Stomach (tissue), 4 donors: Measurements from ENCODE around the gene SEPTIN11.

Experiments
- POLR2AphosphoS5 ChIP-seq, 3 donors: sonication (generic); formaldehyde crosslinking; IDR thresholded peaks; one replicate each; pipeline ENCODE4 v1.6.1; 2016; ENCODE audit warnings: antibody characterized with exemption in 3 of 3
- TF ChIP-seq, protein P1 (sequence below), 7 experiments: fragments of 450-650 bp in 4 of 7; fragments of 200-600 bp in 3 of 7; sonication (generic) in 3 of 7; IDR thresholded peaks; one replicate each; pipeline ENCODE4 v1.5.1; 2016 to 2019; ENCODE audit warnings: antibody characterized with exemption in 7 of 7, control low read depth in 2 of 7, mild to moderate bottlenecking in 1 of 7

- no peak for TF ChIP-seq POLR2AphosphoS5 (IDR thresholded peaks at IDR 0.05)
- TF ChIP-seq, protein P1, sequence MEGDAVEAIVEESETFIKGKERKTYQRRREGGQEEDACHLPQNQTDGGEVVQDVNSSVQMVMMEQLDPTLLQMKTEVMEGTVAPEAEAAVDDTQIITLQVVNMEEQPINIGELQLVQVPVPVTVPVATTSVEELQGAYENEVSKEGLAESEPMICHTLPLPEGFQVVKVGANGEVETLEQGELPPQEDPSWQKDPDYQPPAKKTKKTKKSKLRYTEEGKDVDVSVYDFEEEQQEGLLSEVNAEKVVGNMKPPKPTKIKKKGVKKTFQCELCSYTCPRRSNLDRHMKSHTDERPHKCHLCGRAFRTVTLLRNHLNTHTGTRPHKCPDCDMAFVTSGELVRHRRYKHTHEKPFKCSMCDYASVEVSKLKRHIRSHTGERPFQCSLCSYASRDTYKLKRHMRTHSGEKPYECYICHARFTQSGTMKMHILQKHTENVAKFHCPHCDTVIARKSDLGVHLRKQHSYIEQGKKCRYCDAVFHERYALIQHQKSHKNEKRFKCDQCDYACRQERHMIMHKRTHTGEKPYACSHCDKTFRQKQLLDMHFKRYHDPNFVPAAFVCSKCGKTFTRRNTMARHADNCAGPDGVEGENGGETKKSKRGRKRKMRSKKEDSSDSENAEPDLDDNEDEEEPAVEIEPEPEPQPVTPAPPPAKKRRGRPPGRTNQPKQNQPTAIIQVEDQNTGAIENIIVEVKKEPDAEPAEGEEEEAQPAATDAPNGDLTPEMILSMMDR (IDR thresholded peaks at IDR 0.05) = no peak
Measured at GRCh38 chr4:76969495-76969894, 19.9 kb downstream of the SEPTIN11 start.
